Motor neuron (in vitro differentiated cells): Measurements from ENCODE around the gene PLP1. TPM values are rescaled to one million over a fixed set of nuclear protein-coding genes. Genes with fewer than 3 reads are reported as not detected.

ENCODE experiments used
- total RNA-seq, 8 experiments: library from RNA; unstranded; fragments of 300-600 nt; gene quantifications; 2 replicates each; pipeline versions ENCODE4 v1.2.3 to v1.2.4, GENCODE V29; 2022

The PLP1 gene
- total RNA-seq, 8 experiments from 2014 or later = 0.25 to 25.9 (median 5.5) TPM; not detected in 1

Other genes starting within 250 kb of the PLP1 start
- gene TCEAL4, start 191.3 kb upstream of the PLP1 start, total RNA-seq = 100 to 1,000 TPM in 2 of 8 experiments, 10 to 100 TPM in 6; 55.7 to 147 (median 80.2) TPM
- 10 to 100 TPM; 19.5 to 65.4 (median 25.7) TPM for gene TCEAL3, start 168.9 kb upstream of the PLP1 start, total RNA-seq
- gene TCEAL1, start 147.9 kb upstream of the PLP1 start, total RNA-seq = 10 to 100 TPM; 12.3 to 57.1 (median 27.5) TPM
- gene MORF4L2, start 90.1 kb upstream of the PLP1 start, total RNA-seq = 100 to 1,000 TPM; 349 to 623 (median 512) TPM
- under 1 TPM in 4 of 8 experiments, not detected in 4; 0.33 to 0.58 (median 0.44) TPM for gene TMEM31, start 65.9 kb upstream of the PLP1 start, total RNA-seq
- gene RAB9B, start 55.4 kb downstream of the PLP1 start, total RNA-seq = 10 to 100 TPM in 1 of 8 experiments, 1 to 10 TPM in 4, under 1 TPM in 3; 0.15 to 12.7 (median 6.5) TPM
- 10 to 100 TPM in 5 of 8 experiments, 1 to 10 TPM in 1, under 1 TPM in 2; 0.25 to 84.6 (median 18.3) TPM for gene TMSB15B, start 185.8 kb downstream of the PLP1 start, total RNA-seq
- not detected for gene H2BW1, start 236.9 kb downstream of the PLP1 start, total RNA-seq